Central memory CD8-positive, alpha-beta T cell (primary cell): ENCODE data around the gene RMND1.

Source experiments
- ATAC-seq: fragments of 150-1000 bp; cut with Tn5 transposase; replicated peaks from 2 replicates; pipeline ENCODE4 v1.10.0; 2022; ENCODE audit warnings: mild to moderate bottlenecking, moderate FRiP score, moderate number of reproducible peaks; ENCODE audit not compliant: poor library complexity, severe bottlenecking; ENCODE audit errors: extremely low read depth
- DNase-seq, 2 donors: peaks; one replicate each; pipeline ENCODE4 v3.0.0; 2021; ENCODE audit warnings: low spot score in 2 of 2
- H3K27ac Mint-ChIP-seq: one replicate; pipeline ENCODE4 v1.8.0; 2022; ENCODE audit warnings: low read depth, mild to moderate bottlenecking, moderate library complexity, mixed read lengths
- H3K27me3 Mint-ChIP-seq: one replicate; pipeline ENCODE4 v1.8.0; 2022; ENCODE audit warnings: mixed read lengths
- H3K36me3 Mint-ChIP-seq: one replicate; pipeline ENCODE4 v1.8.0; 2022; ENCODE audit warnings: mild to moderate bottlenecking, moderate library complexity, mixed read lengths; ENCODE audit not compliant: insufficient read depth
- H3K4me1 Mint-ChIP-seq: one replicate; pipeline ENCODE4 v1.8.0; 2022; ENCODE audit warnings: mixed read lengths
- H3K4me3 Mint-ChIP-seq: one replicate; pipeline ENCODE4 v1.8.0; 2022; ENCODE audit warnings: mild to moderate bottlenecking, moderate library complexity, mixed read lengths
- H3K9me3 Mint-ChIP-seq: one replicate; pipeline ENCODE4 v1.8.0; 2022; ENCODE audit warnings: mixed read lengths

Gene RMND1

DNA sequence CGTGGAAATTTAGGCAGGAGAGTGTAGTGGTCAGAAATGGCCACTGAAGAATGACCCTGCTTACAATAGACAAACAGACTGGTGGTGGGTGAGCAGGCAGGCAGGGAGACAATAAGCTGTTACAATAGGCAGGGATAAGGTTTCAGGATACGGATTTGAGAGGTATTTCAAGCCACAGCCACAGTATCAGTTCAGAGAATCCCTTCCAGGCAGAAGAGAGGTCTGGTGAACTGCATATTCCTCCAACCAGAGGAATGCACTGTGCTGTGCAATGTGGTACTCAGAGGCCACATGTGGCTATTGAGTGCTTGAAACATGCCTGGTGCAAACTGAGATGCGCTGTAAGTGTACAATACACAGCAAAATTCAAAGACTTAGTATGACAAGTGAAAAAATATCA is 20.6 kb downstream of the RMND1 start:
- Mint-ChIP-seq H3K27me3 (no peaks in the 10 kb centered on the region), H3K9me3 (no peaks in the 10 kb centered on the region), H3K4me3 (no peak overlapping the region), H3K27ac (no peak overlapping the region), H3K4me1 (no peaks in the 10 kb centered on the region), H3K36me3 (peaks cover 36% of the 10 kb centered on the region)
- no peak for DNase-seq
- ATAC-seq, result no peak

DNA sequence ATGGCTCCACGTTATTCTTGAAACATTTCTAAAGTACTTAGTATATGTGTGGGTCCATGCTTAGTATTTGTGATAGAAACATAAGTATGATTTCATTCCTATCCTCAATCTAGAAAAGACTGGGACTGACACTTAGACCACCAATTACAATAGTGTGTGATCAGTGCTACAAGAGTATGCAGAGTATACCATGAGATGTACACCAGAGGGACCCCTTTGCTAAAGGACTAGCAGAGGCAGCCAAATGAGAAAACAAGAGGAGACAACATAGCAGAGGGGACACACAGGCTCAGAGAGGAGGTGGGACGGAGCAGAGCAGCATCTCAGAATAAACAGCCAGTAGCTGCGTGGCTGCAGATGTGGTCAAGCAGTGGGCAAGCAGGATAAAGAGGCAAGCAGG is 21.0 kb downstream of the RMND1 start:
- Mint-ChIP-seq H3K27me3 (no peaks in the 10 kb centered on the region), H3K27ac (no peak overlapping the region), H3K4me3 (no peak overlapping the region), H3K4me1 (no peaks in the 10 kb centered on the region), H3K9me3 (no peaks in the 10 kb centered on the region), H3K36me3 (peaks cover 41% of the 10 kb centered on the region)
- ATAC-seq, result no peak
- no peak for DNase-seq

DNA sequence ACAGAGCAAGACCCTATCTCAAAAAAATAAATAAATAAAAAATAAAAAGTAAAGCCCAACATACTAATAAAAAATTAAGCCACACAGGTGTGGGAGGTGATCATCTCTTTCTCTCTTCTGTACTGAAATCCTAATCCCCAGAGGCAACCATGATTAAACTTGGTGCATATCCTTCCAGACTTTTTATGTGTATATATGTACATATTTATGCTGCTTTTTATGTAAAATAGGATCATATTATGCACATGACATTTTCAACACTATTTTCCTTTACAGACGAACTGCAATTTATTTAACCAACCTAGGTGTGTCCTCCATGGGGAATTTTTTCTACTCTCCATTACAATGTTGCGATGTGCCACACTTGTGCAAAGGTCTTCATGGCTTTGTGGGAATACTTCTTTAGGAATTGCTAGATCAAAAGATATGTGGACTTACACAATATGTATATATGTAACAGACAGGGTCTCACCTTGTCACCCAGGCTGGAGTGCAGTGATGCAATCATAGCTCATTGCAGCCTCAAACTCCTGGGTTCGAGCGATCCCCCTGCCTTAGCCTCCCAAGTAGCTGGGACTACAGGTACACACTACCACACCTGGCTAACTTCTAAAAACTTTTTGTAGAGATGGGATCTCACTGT is 23.7 kb downstream of the RMND1 start:
- Mint-ChIP-seq H3K9me3 (no peaks in the 10 kb centered on the region), H3K27ac (no peak overlapping the region), H3K4me3 (no peak overlapping the region), H3K4me1 (no peaks in the 10 kb centered on the region), H3K36me3 (peaks cover 49% of the 10 kb centered on the region), H3K27me3 (no peaks in the 10 kb centered on the region)
- ATAC-seq, result no peak
- DNase-seq, result no peak

DNA sequence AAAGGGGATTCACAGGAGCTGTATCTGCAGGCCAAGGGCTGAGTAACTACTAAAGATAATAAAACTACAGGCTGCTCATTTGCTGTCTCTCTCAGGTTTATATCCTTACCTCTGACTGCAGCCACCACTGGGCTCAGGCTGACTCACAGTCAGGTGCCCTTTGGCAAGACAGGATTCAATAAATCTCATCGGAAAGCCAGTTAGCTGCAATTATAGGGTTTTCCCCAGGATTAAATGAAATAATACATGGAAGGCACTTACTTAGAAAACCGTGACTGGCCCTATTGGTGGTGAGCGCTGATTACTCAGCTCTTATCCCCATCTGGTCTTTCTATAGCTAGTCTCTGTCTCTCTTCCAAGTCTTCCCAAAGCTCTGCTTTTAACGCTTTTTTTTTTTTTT is 26.4 kb downstream of the RMND1 start:
- no peak for ATAC-seq
- Mint-ChIP-seq H3K4me1 (no peaks in the 10 kb centered on the region), H3K27me3 (no peaks in the 10 kb centered on the region), H3K36me3 (peaks cover 48% of the 10 kb centered on the region), H3K9me3 (no peaks in the 10 kb centered on the region), H3K27ac (no peak overlapping the region), H3K4me3 (no peak overlapping the region)
- DNase-seq, result no peak

DNA sequence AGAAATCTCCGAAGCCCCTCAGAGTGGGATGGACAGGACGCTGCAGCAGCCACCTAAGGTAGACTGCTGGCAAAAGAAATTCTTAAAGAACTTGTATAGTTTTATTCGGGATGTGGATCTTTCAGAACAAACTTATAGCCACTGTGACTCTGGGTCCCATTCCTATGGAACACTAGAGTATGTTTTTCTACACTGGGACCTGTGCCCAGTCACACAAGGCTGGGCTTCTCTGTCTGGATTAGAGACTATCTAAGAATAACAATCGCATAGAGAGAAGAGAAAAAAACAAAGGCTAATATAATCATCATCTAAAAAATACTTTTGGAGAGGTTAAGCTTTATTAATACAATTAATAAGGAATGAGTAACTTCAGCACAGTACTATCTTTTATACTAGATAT is 28.9 kb downstream of the RMND1 start:
- no peak overlapping the region for H3K4me3 Mint-ChIP-seq
- H3K4me1 Mint-ChIP-seq, result no peaks in the 10 kb centered on the region
- no peak for ATAC-seq
- H3K27me3 Mint-ChIP-seq, result no peaks in the 10 kb centered on the region
- no peak overlapping the region for H3K27ac Mint-ChIP-seq
- peaks cover 37% of the 10 kb centered on the region for H3K36me3 Mint-ChIP-seq
- H3K9me3 Mint-ChIP-seq, result no peaks in the 10 kb centered on the region
- no peak for DNase-seq

DNA sequence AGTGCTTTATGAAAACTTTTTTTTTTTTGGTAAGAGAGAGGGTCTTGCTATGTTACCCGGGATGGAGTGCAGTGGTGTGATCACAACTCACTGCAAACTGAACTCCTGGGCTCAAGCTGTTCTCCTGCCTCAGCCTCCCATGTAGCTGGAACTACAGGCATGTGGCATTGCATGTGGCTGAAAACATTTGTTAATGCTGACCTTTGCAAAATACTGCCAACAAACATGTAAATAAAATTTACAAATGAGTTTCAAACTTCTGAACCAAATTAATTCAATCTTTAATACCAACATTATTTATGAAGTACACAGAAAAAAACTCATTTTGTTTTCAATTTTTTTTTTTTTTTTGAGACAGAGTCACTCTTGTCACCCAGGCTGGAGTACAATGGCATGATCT is 34.4 kb downstream of the RMND1 start:
- H3K27me3 Mint-ChIP-seq, result no peaks in the 10 kb centered on the region
- ATAC-seq, result no peak
- DNase-seq, result no peak
- peaks cover 15% of the 10 kb centered on the region for H3K4me1 Mint-ChIP-seq
- no peak overlapping the region for H3K4me3 Mint-ChIP-seq
- no peak overlapping the region for H3K27ac Mint-ChIP-seq
- H3K9me3 Mint-ChIP-seq, result no peaks in the 10 kb centered on the region
- peaks cover 22% of the 10 kb centered on the region for H3K36me3 Mint-ChIP-seq

DNA sequence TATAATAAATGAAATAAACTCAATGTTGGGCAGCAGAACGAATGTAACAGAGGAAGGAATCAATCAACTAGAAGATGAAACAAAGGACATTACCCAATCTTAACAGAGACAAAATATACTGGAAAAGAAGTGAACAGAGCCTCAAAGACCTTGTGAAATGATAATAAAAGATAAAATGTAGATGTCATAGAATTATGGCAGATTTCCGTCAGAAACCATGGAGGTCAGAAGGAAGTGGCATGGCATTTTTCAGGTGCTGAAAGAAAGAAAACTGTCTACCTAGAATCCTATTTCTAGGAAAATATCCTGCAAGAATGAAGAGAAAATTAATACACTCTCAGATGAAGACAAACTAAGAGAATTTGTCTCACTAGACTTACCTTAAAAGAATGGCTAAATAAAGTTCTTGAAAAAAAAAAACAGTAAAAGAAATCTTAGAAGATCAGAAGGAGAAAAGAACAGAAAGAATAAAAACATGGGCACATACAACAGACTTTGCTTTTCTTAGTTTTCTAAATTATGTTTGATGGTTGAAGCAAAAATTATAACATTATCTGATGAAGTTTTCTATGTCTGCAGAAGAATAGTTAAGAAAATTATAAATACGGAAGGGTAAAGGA is 37.2 kb downstream of the RMND1 start:
- DNase-seq, result no peak
- Mint-ChIP-seq H3K4me1 (peaks cover 15% of the 10 kb centered on the region), H3K27ac (no peak overlapping the region), H3K9me3 (no peaks in the 10 kb centered on the region), H3K27me3 (no peaks in the 10 kb centered on the region), H3K36me3 (peaks cover 19% of the 10 kb centered on the region), H3K4me3 (no peak overlapping the region)
- ATAC-seq, result no peak

DNA sequence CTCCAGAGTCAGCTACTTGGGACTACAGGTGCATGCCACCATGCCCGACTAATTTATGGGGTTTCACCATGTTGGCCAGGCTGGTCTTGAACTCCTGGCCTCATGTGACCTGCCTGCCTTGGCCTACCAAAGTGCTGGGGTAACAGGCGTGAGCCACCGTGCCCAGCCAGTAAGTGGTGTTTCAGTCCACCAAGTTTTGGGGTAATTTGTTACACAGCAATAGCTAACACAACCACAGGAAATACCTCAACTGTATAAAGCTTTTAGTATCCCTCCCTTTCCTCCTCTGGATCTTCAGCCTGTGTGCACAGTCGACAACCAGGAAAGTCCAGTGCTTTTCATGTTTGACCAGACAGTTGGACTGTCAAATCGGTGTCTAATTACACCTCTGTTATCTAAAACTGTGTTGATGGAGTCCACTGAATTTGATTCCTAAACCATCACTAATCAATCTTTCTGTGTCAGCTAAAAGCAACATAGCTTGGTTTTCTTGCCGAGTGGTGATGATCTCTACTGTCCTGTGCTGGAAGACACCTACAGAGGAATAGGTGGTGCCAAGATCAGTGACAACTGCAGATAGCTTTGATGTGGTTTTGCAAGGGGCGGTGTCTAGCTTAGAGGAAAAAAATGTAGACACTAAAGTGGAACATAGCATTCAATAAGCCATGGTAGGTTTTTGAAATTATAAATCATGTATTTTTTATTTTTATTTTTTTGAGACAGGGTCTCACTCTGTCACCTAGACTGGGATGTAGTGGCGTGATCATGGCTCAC is 38.4 kb downstream of the RMND1 start:
- Mint-ChIP-seq H3K27me3 (no peaks in the 10 kb centered on the region), H3K4me1 (peaks cover 21% of the 10 kb centered on the region), H3K9me3 (no peaks in the 10 kb centered on the region), H3K4me3 (peak overlapping the region; percentile 24), H3K27ac (no peak overlapping the region), H3K36me3 (peaks cover 15% of the 10 kb centered on the region)
- peak; percentile 22 to 51 for DNase-seq
- peak; percentile 99 for ATAC-seq

DNA sequence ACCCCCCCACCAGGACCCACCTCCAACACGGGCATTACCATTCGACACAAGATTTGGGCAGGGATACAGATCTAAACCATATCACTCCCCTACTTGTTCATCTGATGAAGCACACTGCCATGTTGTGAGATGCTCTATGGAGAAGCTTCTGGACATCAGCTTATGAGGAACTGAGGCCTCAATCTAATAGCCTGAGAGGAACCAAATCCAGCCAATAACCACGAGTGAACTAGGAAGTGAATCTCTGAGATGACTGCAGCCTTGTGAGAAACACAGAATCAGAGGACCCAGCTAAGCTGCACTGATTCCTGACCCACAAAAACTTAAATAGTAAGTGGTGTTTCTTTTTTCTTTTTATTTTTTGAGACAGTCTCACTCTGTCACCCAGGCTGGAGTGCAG is 39.0 kb downstream of the RMND1 start:
- DNase-seq, result no peak
- Mint-ChIP-seq H3K27ac (no peak overlapping the region), H3K4me1 (peaks cover 22% of the 10 kb centered on the region), H3K27me3 (no peaks in the 10 kb centered on the region), H3K4me3 (no peak overlapping the region), H3K36me3 (peaks cover 14% of the 10 kb centered on the region), H3K9me3 (no peaks in the 10 kb centered on the region)
- no peak for ATAC-seq

DNA sequence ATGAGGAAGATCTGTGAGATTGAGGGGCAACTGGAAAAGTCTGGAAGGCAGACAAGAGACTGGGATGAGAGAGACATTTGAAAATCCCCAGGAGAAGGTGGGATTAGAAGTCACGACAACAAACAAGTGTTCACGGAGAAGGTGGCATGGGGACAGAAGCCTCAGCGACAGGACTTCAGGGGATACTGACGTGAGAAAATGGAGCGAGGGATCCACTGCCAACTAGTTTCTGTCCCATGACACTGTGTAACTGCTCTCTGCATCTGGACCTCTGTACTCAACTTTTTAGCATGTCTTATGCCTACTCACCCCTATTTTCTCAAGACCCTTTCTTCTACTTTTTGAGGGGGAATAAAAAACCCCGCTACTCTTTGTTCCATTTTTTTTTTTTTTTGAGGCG is 42.2 kb downstream of the RMND1 start:
- H3K4me3 Mint-ChIP-seq, result no peak overlapping the region
- no peak for DNase-seq
- peak overlapping the region; percentile 21 for H3K27ac Mint-ChIP-seq
- no peak for ATAC-seq
- peaks cover 32% of the 10 kb centered on the region for H3K4me1 Mint-ChIP-seq
- peaks cover 14% of the 10 kb centered on the region for H3K36me3 Mint-ChIP-seq
- no peaks in the 10 kb centered on the region for H3K9me3 Mint-ChIP-seq
- no peaks in the 10 kb centered on the region for H3K27me3 Mint-ChIP-seq

DNA sequence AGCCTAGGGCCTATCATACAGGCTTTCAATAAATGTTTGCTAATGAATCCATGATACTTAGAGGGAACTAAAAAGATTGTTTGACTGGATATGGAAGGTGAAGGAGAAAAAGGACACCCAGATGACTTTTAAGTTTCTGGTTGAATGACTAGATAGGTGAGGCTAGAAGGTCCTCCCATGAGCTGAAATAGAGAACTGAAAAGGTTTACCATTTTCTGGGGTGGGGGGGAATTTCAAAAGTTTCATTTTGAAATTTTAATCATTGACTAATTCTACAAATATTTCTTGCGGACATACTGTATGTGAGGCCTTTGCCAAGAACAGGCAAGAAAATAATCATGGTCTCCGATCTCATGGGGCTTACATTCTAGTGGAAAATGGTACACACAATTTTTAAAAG is 42.7 kb downstream of the RMND1 start:
- peaks cover 29% of the 10 kb centered on the region for H3K4me1 Mint-ChIP-seq

DNA sequence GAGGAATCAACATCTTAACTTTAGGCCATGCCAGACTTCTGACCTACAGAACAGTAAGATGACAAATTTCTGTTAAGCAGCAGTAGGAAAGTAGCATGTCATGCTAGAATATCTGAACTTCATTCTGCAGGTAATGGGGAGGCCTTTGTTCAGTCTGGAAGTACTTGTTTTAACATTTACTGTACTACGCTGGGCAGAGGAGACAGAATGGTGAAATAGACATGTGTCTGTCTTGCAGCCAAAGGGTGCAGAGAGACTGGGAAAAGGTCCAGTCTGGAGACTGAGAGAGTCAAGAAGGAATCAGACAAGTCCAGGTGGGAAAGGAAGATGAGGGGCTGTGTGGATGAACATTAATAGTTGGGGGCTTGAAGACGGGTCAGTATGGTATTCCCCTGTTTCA is 43.1 kb downstream of the RMND1 start:
- ATAC-seq (no peak), DNase-seq (no peak)
- Mint-ChIP-seq H3K4me3 (no peak overlapping the region), H3K4me1 (peaks cover 26% of the 10 kb centered on the region), H3K27me3 (no peaks in the 10 kb centered on the region), H3K27ac (peak overlapping the region; percentile 21), H3K9me3 (no peaks in the 10 kb centered on the region), H3K36me3 (peaks cover 19% of the 10 kb centered on the region)

More for the DNA sequence above, 42.7 kb downstream of the RMND1 start:
- H3K27ac Mint-ChIP-seq, result peak overlapping the region; percentile 21
- H3K9me3 Mint-ChIP-seq, result no peaks in the 10 kb centered on the region
- no peak overlapping the region for H3K4me3 Mint-ChIP-seq
- DNase-seq, result no peak
- ATAC-seq, result no peak
- no peaks in the 10 kb centered on the region for H3K27me3 Mint-ChIP-seq
- H3K36me3 Mint-ChIP-seq, result peaks cover 17% of the 10 kb centered on the region

DNA sequence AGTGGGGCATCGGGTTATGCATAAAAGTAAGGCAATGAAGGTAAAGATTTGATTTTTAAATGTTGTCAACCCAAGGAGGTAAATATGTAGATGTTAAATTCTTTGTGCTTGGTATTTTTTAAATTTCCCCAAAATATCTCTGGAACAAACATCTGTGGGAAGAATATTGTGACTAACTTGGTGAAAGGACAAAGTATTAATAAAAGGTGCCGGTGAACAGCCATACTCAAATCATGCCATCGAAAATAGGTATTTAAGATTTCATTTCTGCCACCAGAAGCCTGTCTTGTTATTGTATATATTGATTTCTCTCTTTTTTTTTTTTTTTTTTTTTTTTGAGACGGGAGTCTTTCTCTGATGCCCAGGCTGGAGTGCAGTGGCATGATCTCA is 48.0 kb downstream of the RMND1 start:
- DNase-seq, result no peak
- no peak for ATAC-seq
- Mint-ChIP-seq H3K36me3 (peaks cover 27% of the 10 kb centered on the region), H3K27me3 (no peaks in the 10 kb centered on the region), H3K9me3 (no peaks in the 10 kb centered on the region), H3K4me3 (no peak overlapping the region), H3K4me1 (peaks cover 41% of the 10 kb centered on the region), H3K27ac (peak overlapping the region; percentile 71)
